C4-2B (cell line): Measurements from ENCODE around the gene RABGGTA.

Experiments used
- H3K27ac ChIP-seq: fragments of 450-650 bp; 2 replicates; pipeline ENCODE4 v1.5.1; 2017
- ZFX ChIP-seq: fragments of 450-650 bp; IDR thresholded peaks from 2 replicates; pipeline ENCODE4 v1.6.1; 2017
- TF ChIP-seq, protein P1 (sequence below): fragments of 450-650 bp; conservative IDR thresholded peaks from 2 replicates; pipeline ENCODE4 v1.5.1; 2017; ENCODE audit warnings: mild to moderate bottlenecking

The RABGGTA gene

GRCh38 chr14:24234095-24235005 lies 37.0 kb downstream of the RABGGTA start:
- TF ChIP-seq ZFX, result no peak
- TF ChIP-seq, protein P1, sequence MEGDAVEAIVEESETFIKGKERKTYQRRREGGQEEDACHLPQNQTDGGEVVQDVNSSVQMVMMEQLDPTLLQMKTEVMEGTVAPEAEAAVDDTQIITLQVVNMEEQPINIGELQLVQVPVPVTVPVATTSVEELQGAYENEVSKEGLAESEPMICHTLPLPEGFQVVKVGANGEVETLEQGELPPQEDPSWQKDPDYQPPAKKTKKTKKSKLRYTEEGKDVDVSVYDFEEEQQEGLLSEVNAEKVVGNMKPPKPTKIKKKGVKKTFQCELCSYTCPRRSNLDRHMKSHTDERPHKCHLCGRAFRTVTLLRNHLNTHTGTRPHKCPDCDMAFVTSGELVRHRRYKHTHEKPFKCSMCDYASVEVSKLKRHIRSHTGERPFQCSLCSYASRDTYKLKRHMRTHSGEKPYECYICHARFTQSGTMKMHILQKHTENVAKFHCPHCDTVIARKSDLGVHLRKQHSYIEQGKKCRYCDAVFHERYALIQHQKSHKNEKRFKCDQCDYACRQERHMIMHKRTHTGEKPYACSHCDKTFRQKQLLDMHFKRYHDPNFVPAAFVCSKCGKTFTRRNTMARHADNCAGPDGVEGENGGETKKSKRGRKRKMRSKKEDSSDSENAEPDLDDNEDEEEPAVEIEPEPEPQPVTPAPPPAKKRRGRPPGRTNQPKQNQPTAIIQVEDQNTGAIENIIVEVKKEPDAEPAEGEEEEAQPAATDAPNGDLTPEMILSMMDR, result no peak
- H3K27ac ChIP-seq, result no peak overlapping the region

DNA sequence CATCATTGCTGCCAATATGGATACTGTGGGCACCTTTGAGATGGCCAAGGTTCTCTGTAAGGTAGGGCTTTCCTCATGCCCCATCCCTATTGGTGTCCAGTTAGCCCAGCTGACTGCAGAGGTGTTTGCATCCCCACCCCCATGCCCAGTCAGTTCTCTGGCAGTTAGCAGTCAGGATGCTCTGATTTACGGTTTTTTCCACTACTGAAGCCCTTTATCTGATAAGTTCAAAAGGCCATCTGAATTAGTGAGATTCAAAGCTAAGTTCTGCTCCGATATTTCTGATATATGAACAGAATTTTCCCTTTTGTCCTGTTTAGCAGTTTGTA lies 37.9 kb downstream of the RABGGTA start:
- H3K27ac ChIP-seq, result peak overlapping the region; percentile 90
- no peak for TF ChIP-seq ZFX
- TF ChIP-seq, protein P1, result no peak

DNA sequence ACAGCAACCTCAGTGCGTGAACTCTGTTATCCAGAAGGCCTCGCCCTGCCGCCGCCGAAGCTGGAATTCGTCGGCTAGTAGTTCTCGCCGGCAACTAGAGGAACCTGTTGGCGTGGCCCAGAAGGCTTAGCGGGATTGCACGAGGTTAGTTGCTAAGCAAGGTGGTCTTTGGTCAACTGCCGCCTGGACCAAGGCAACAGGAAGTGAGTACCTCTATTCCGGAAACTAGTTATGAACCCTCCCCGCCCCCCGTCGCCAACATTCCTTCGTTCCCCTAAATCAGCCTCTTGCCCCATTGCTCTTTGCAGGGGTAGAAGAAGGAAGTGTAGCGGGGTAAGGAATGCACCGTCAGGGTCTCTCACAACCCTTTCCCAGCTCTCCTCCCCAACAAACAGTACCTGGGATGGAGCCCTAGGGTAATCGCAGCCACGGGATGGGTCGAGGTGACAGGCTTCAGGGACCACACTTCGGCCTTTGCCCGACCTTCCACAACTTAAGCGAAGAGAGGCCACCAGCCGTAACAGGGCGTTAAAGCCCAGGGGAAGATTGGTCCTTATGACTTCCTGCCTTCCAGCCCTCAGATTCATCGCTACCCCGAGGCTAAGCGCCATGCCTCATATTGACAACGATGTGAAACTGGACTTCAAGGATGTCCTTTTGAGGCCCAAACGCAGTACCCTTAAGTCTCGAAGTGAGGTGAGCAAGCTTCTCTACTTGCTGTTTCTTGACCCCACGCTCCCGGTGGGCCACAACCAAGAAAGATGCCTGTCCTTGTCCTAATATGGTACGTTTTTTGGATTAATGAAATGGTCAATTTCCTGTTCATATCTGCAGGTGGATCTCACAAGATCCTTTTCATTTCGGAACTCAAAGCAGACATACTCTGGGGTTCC lies 38.5 kb downstream of the RABGGTA start, which contains the start of gene GMPR2:
TSS of gene GMPR2 (plus strand) at position 285 of the 893 bp plus-strand sequence. CDS start at position 610, 325 bp downstream.
- TF ChIP-seq, protein P1, result no peak
- TF ChIP-seq ZFX, result peak; percentile 47
- peak within 1 kb of the TSS; percentile 90 for H3K27ac ChIP-seq

DNA sequence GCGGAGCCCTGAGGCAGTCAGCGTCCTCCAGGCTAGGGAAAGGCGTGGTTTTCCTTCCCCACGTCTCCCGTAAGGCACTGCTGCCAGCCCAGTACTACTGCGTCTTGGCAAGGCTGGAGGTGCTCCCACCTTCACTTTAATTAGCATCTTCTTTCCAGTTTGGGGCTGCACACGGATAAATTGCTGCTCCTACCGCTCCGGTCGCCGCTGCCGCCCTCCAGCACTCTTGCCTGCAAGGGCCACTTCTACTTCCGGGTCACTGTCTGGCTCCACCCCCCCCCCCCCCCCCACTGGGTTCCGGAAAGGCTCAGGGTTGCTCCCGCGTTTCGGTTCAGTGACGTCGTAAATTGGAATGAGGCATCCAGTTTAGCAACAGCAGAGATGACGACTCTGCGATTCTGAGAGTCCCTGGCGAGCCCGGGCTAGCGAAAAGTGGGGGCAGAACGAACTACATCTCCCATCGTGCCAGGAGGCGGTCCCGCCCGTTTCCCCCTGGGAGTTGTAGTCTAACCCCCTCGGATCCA lies 39.2 kb downstream of the RABGGTA start, which contains the start of gene NEDD8:
TSS of gene NEDD8 (minus strand) at position 247 of the 524 bp plus-strand sequence. CDS start at position 147, 100 bp downstream.
- TF ChIP-seq, protein P1, result no peak
- no peak for TF ChIP-seq ZFX
- H3K27ac ChIP-seq, result peak within 1 kb of the TSS; percentile 90

DNA sequence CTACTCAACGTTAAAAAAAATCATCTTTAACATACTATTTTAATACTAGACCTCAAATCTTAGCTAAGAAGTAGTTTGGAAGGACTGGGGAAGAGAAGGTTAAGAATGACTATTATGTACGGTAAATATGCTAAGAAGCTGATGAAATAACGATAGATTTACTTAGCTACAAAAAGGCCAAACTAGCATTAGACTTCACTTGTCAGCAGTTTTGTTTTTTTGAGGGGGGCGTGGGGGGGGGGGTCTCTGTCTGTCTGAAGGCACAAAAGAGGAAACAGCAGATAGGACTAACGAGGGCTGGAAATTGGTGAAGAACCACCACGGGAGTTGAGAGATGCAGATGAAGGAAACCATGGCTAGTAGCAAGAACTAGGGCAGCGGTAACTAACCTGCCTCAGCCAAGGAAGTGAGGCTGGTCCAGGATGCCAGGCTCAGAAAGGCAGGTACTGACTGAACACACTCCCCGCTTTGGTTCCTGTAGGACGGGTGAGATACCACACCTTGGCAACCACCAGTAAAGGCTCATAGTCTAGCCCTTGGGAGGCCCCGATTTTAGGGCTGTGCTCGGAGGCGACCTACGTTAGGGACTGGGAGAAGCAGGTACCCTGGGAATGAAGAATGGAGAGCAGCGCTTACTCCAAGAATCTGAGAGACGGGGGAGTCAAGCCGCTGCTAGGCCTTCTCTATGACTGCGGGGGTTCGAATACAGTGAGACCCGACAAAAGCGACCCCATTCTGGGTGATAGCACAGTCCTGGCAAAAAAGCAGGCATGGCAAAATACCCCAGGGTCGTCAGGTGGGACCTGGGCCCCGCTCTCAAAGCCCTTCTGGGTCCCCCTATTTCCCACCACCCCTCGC lies 39.9 kb downstream of the RABGGTA start:
- TF ChIP-seq ZFX, result peak; percentile 37; the same call in 1 of the 2 replicates
- TF ChIP-seq, protein P1, result no peak
- H3K27ac ChIP-seq, result peak overlapping the region; percentile 90

DNA sequence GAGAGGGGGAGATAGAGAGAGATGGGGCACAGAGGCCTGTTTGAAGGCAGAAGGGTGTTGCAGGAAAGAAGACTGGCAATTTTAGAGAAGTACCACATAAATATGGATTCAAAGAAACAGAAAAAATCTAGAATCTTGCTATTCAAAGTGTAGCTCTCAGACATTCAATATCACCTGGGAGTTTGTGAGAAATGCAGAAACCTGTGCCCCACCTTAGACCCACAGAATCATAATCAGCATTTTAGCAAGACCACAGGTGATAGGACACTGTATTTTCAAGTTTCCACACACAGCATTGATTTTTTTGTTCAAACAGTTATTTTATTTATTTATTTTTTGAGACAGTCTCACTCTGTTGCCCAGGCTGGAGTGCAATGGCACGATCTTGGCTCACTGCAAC lies 42.5 kb downstream of the RABGGTA start:
- TF ChIP-seq ZFX, result no peak
- TF ChIP-seq, protein P1, result no peak
- no peak overlapping the region for H3K27ac ChIP-seq
